ENCODE measurements around the gene ADAM11.
"Not testable (repeated sequence)": the region's sequence is repeated elsewhere in the genome, so short reads cannot be mapped to it uniquely, and the experiment has no call there.

ADAM11 gene

GRCh38 chr17:44795928-44796327 lies 37.1 kb downstream of the ADAM11 start:
- no peak for DNase-seq (ENCODE audit: low read depth in 2 of 2)

DNA sequence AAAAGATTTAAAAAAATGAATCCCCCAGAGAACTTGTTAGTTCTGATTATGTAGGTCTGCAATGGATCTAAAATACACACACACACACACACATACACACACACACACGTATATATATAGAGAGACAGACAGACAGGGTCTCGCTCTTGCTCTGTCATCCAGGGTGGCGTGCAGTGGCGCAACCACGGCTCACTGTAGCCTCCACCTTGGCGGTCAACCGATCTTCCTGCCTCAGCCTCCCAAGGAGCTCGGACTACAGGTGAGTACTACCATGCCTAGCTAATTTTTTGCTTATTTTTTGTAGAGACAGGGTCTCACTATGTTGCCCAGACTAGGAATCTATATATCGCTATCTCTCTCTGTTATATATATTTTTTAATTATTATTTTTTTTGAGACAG lies 37.9 kb downstream of the ADAM11 start:
- no peak for DNase-seq (ENCODE audit: low read depth in 2 of 2)

DNA sequence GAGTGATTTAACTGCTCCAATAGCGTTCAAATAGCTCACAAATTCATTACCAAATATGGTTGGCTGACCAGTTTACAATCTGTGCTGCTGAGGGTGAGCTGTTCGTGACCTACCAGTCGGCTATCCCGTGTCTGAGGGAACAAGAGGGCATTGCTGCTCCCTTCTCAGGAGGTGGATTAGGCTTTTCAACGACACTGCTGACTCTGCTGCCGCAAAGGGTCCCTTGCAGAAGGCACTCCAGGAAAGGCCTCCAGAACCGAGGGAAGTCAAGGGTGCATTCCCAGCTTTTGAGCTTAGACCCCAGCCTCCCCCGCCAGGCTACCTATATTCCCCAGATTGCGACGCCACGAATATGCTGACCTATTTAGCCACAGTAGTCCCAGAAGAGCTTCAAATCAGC lies 39.0 kb downstream of the ADAM11 start:
- no peak for DNase-seq (ENCODE audit: low read depth in 2 of 2)

- DNase-seq (ENCODE audit: low read depth in 2 of 2), result no peak
These were observed 39.6 kb downstream of the ADAM11 start for GRCh38 chr17:44798356-44798755.

DNA sequence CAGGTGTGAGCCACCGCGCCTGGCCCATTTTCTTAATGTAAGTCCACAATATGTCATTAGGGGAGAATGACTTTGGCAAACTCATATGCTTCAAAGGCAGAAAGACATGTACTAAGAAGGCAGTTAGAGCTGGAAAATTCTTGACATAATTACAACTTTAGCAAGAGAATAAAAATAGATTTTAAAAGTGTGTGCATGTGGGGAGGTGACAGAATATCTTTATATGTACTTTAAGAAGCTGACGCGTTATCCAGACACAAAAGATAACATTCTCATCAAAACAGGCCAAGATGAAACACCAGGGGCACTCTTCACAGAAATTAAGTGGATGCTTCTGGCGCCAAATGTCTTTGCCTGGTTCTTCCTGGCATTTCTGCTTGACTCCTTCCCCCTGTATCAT lies 43.1 kb downstream of the ADAM11 start:
- DNase-seq (ENCODE audit: low read depth in 2 of 2), result no peak

GRCh38 chr17:44804302-44805089 lies 45.7 kb downstream of the ADAM11 start:
- no peak for DNase-seq (ENCODE audit: low read depth in 2 of 2)

GRCh38 chr17:44807093-44807816 lies 48.5 kb downstream of the ADAM11 start:
- no peak for DNase-seq (ENCODE audit: low read depth in 2 of 2)

DNA sequence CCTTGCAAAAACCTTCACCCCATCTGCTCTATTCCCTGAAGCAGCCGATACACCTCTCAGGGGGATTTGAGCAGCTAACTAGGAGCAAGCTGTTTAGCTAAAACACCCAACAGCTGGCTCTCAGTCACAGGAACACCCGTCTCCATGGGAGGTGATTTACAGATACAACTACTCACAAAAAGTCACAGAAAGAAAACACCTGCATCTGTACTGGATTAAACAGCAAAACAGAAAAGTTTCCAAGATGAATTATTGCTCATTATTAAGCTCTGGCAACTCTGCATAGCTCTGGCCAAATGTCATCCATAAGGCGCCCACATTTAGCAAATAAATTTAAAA lies 49.0 kb downstream of the ADAM11 start:
- no peak for DNase-seq (ENCODE audit: low read depth in 2 of 2)

DNA sequence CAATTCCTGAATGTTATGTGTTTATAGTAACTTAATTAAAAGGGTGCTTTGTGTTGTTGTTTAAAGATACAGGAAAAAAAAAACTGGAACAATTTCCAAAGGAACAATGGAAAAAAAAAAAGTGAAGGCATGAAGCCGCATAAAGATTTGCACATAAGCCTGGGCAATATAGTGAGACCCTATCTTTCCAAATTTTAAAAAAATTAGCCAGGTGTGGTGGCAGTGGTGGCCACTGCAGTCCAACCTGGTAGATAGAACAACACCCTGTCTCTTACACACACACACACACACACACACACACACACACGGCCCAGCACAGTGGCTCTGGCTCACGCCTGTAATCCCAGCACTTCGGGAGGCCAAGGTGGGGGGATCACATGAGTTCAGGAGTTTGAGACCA lies 49.4 kb downstream of the ADAM11 start:
- no peak for DNase-seq (ENCODE audit: low read depth in 2 of 2)

GRCh38 chr17:44808656-44809388 lies 50.0 kb downstream of the ADAM11 start:
- not testable (repeated sequence) for DNase-seq (ENCODE audit: low read depth in 2 of 2)

DNA sequence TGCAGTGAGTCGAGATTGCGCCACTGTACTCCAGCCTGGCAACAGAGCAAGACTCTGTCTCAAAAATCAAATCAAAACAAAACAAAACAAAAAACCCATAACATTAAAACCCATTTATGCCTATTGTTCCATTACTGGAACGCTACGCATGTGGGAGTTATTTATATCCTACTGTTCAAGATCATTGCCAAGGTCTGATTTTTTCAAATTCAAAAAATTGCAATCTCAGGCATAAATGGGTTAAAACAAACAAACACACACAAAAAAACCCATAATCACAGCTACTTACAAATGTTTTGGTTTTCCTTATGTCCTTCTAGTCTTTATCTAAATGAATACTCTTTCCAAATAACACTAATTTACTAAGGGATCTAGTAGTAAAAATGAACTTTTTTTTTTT lies 53.5 kb downstream of the ADAM11 start:
- no peak for DNase-seq (ENCODE audit: low read depth in 2 of 2)

DNA sequence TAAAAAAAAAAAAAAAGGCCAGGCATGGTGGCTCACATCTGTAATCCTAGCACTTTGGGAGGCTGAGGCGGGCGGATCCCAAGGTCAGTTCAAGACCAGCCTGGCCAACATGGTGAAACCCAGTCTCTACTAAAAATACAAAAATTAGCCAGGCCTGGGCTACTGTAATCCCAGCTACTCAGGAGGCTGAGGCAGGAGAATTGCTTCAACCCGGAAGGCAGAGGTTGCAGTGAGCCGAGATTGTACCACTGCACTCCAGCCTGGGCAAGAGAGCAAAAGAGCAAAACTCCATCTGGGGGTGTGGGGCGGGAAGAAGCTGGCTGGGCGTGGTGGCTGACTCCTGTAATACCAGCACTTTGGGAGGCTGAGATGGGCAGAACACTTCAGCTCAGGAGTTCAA lies 59.7 kb downstream of the ADAM11 start:
- not testable (repeated sequence) for DNase-seq (ENCODE audit: low read depth in 2 of 2)

GRCh38 chr17:44820631-44821212 lies 61.9 kb downstream of the ADAM11 start:
- no peak for DNase-seq (ENCODE audit: low read depth in 2 of 2)

DNA sequence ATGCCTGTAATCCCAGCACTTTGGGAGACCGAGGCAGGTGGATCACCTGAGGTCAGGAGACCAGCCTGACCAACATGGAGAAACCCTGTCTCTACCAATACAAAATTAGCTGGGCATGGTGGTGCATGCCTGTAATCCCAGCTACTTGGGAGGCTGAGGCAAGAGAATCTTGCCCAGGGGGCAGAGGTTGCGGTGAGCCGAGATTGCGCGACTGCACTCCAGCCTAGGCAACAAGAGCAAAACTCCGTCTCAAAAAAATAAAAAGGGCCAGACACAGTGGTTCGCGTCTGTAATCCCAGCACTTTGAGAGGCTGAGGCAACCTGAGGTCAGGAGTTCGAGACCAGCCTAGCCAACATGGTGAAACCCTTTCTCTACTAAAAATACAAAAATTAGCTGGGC lies 66.4 kb downstream of the ADAM11 start:
- DNase-seq (ENCODE audit: low read depth in 2 of 2), result not testable (repeated sequence)

DNA sequence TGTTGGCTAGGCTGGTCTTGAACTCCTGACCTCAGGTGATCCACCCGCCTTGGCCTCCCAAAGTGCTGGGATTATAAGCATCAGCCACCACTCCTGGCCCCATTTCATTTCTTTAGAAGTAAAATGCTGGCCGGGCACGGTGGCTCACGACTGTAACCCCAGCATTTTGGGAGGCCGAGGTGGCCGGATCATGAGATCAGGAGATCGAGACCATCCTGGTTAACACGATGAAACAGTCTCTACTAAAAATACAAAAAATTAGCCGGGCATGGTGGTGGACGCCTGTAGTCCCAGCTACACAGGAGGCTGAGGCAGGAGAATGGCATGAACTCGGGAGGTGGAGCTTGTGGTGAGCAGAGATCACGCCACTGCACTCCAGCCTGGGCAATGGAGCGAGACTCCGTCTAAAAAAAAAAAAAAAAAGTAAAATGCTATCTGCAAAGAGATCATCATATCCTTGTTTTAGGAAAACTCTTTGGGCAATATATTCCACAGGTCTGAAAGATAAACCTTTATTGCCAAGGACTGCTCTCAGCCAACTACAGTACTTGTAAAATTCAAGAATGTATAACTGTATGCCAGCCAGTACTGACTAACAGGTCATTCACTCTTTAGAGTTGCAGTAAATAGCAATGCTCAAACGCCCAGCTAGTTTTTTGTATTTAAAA lies 67.5 kb downstream of the ADAM11 start:
- DNase-seq (ENCODE audit: low read depth in 2 of 2), result no peak

GRCh38 chr17:44827863-44828262 lies 69.1 kb downstream of the ADAM11 start:
- DNase-seq (ENCODE audit: low read depth in 2 of 2), result no peak

GRCh38 chr17:44828919-44829522 lies 70.2 kb downstream of the ADAM11 start:
- DNase-seq (ENCODE audit: low read depth in 2 of 2), result no peak

GRCh38 chr17:44829523-44830358 lies 71.0 kb downstream of the ADAM11 start, which contains the start of gene GJC1:
Gene GJC1 (minus strand): TSS chr17:44830287. CDS start chr17:44805817, 24,470 bp downstream.
- DNase-seq (ENCODE audit: low read depth in 2 of 2), result peak in 1 of 2 donors; percentile 11

DNA sequence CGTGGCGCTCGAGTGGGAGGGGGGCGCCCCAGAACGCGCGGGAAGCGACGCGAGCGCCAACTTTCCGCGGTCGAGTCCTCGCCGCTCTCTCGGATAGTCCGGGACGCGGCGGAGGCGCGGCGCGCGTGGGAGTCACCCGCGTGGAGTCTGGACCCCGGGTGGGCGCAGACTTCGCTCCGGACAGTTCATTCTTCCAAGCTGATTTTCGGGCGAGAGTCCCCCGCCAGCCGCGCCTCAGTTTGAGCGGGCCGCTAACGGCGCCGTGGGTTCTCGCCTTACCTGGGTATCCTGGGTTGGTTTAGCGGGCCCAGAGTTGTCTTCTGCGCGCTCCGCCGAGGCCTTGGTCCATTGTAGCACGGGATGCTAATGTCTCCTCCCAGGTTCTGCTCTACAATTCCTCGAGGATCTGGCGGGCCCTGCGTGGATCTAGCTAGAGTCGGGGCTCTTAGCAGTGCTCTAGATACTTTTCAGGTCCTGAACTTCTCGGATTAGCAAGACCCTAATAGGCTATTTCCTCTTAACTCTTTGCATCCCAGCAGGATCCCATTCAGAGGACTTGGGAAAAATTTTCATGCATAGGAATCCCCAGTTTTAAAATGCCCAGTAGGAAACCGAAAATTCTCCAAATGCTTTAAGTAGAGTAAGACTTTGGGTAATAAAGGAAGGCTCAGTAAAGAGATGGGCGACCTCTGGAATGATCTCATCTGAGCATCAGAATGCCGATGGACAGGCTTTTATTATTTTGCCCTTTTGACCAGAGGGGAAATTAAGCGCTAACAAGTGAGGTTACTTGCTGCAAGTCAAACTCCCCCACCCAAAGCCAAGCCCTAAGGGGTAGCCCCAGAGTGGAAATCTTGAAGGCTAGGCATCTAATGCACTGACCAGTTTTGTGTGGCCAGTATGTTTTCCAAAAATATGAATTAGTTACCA lies 71.8 kb downstream of the ADAM11 start:
- DNase-seq (ENCODE audit: low read depth in 2 of 2), result peak in 1 of 2 donors; percentile 12
